GM18505 (cell line): ENCODE results near the gene CSF1.
"Not testable (repeated sequence)": the region's sequence is repeated elsewhere in the genome, so short reads cannot be mapped to it uniquely, and the experiment has no call there.

Experiments
- ATAC-seq: cut with Tn5 transposase; IDR thresholded peaks from one replicate; pipeline ENCODE4 v1.9.1; 2021; ENCODE audit not compliant: unreplicated experiment
- POLR2A ChIP-seq: IDR thresholded peaks from 4 replicates; pipeline ENCODE4 v1.6.1; 2011; ENCODE audit warnings: borderline replicate concordance; ENCODE audit not compliant: insufficient read depth, insufficient read length; ENCODE audit errors: extremely low read depth

The CSF1 gene

GRCh38 chr1:109877776-109878175 lies 32.9 kb upstream of the CSF1 start:
- ATAC-seq, result no peak
- TF ChIP-seq POLR2A, result no peak

- ATAC-seq, result no peak
- no peak for TF ChIP-seq POLR2A
These were observed 32.0 kb upstream of the CSF1 start for GRCh38 chr1:109878531-109879104.

- not testable (repeated sequence) for ATAC-seq
These were observed 31.3 kb upstream of the CSF1 start for GRCh38 chr1:109879371-109879770.

- no peak for TF ChIP-seq POLR2A
- ATAC-seq, result no peak
These were observed 30.6 kb upstream of the CSF1 start for GRCh38 chr1:109879881-109880525.

GRCh38 chr1:109880971-109881894 lies 29.4 kb upstream of the CSF1 start:
- no peak for TF ChIP-seq POLR2A
- no peak for ATAC-seq

- no peak for ATAC-seq
- no peak for TF ChIP-seq POLR2A
These were observed 28.8 kb upstream of the CSF1 start for GRCh38 chr1:109881906-109882287.

- no peak for ATAC-seq
- TF ChIP-seq POLR2A, result no peak
These were observed 28.1 kb upstream of the CSF1 start for GRCh38 chr1:109882288-109883245.

- no peak for ATAC-seq
These were observed 27.2 kb upstream of the CSF1 start for GRCh38 chr1:109883248-109883955.

GRCh38 chr1:109884242-109884891 lies 26.3 kb upstream of the CSF1 start:
- no peak for ATAC-seq
- TF ChIP-seq POLR2A, result no peak

More at GRCh38 chr1:109883248-109883955, 27.2 kb upstream of the CSF1 start:
- no peak for TF ChIP-seq POLR2A

GRCh38 chr1:109885589-109885988 lies 25.1 kb upstream of the CSF1 start:
- ATAC-seq, result no peak
- TF ChIP-seq POLR2A, result no peak

GRCh38 chr1:109886827-109887226 lies 23.8 kb upstream of the CSF1 start:
- no peak for ATAC-seq
- TF ChIP-seq POLR2A, result no peak

- no peak for ATAC-seq
These were observed 23.4 kb upstream of the CSF1 start for GRCh38 chr1:109887271-109887670.

More at GRCh38 chr1:109887271-109887670, 23.4 kb upstream of the CSF1 start:
- no peak for TF ChIP-seq POLR2A
